Measurements from ENCODE around the gene AGPAT3. TPM values are rescaled to one million over a fixed set of nuclear protein-coding genes. Genes with fewer than 3 reads are reported as not detected.

The AGPAT3 gene
- total RNA-seq, 2 experiments from 2014 or later = 101 to 102 TPM

- no peak for DNase-seq
- ChIA-PET POLR2A (no interaction called here), CTCF (no interaction called here)
- Mint-ChIP-seq H3K36me3 (ENCODE audit: low read depth) (peaks cover 21% of the 10 kb centered on the region), H3K4me3 (no peak overlapping the region), H3K4me1 (no peaks in the 10 kb centered on the region), H3K27ac (no peak overlapping the region), H3K27me3 (no peaks in the 10 kb centered on the region), H3K9me3 (no peaks in the 10 kb centered on the region)
Measured at GRCh38 chr21:43965911-43966585, 101.0 kb downstream of the AGPAT3 start.

GRCh38 chr21:43966946-43967512 is 102.0 kb downstream of the AGPAT3 start:
- H3K4me1 Mint-ChIP-seq = no peaks in the 10 kb centered on the region
- H3K36me3 Mint-ChIP-seq (ENCODE audit: low read depth) = peaks cover 27% of the 10 kb centered on the region
- no peak overlapping the region for H3K4me3 Mint-ChIP-seq
- no peak overlapping the region for H3K27ac Mint-ChIP-seq
- no peaks in the 10 kb centered on the region for H3K9me3 Mint-ChIP-seq
- DNase-seq = no peak
- no peaks in the 10 kb centered on the region for H3K27me3 Mint-ChIP-seq
- ChIA-PET POLR2A (no interaction called here), CTCF (no interaction called here)

GRCh38 chr21:43967981-43968380 is 103.0 kb downstream of the AGPAT3 start:
- Mint-ChIP-seq H3K36me3 (ENCODE audit: low read depth) (peaks cover 25% of the 10 kb centered on the region), H3K4me3 (no peak overlapping the region), H3K9me3 (no peaks in the 10 kb centered on the region), H3K27ac (no peak overlapping the region), H3K4me1 (no peaks in the 10 kb centered on the region), H3K27me3 (no peaks in the 10 kb centered on the region)
- DNase-seq = no peak
- CTCF ChIA-PET = no interaction called here
- POLR2A ChIA-PET = no interaction called here

- no peaks in the 10 kb centered on the region for H3K27me3 Mint-ChIP-seq
- ChIA-PET POLR2A (no interaction called here), CTCF (no interaction called here)
- H3K4me3 Mint-ChIP-seq = no peak overlapping the region
- DNase-seq = no peak
- no peaks in the 10 kb centered on the region for H3K9me3 Mint-ChIP-seq
- peaks cover 24% of the 10 kb centered on the region for H3K36me3 Mint-ChIP-seq (ENCODE audit: low read depth)
- H3K4me1 Mint-ChIP-seq = no peaks in the 10 kb centered on the region
- no peak overlapping the region for H3K27ac Mint-ChIP-seq
Measured at GRCh38 chr21:43968410-43969114, 103.5 kb downstream of the AGPAT3 start.

GRCh38 chr21:43969115-43969444 is 104.1 kb downstream of the AGPAT3 start:
- Mint-ChIP-seq H3K9me3 (no peaks in the 10 kb centered on the region), H3K4me1 (no peaks in the 10 kb centered on the region), H3K4me3 (no peak overlapping the region), H3K27ac (no peak overlapping the region), H3K36me3 (ENCODE audit: low read depth) (peaks cover 27% of the 10 kb centered on the region), H3K27me3 (no peaks in the 10 kb centered on the region)
- ChIA-PET CTCF (no interaction called here), POLR2A (no interaction called here)
- no peak for DNase-seq

GRCh38 chr21:43970551-43970950 is 105.5 kb downstream of the AGPAT3 start:
- H3K27me3 Mint-ChIP-seq = no peaks in the 10 kb centered on the region
- ChIA-PET POLR2A (no interaction called here), CTCF (no interaction called here)
- peaks cover 37% of the 10 kb centered on the region for H3K36me3 Mint-ChIP-seq (ENCODE audit: low read depth)
- H3K4me1 Mint-ChIP-seq = peaks cover 12% of the 10 kb centered on the region
- H3K27ac Mint-ChIP-seq = no peak overlapping the region
- H3K4me3 Mint-ChIP-seq = no peak overlapping the region
- no peaks in the 10 kb centered on the region for H3K9me3 Mint-ChIP-seq
- DNase-seq = no peak

- Mint-ChIP-seq H3K4me1 (peaks cover 13% of the 10 kb centered on the region), H3K36me3 (ENCODE audit: low read depth) (peaks cover 37% of the 10 kb centered on the region), H3K27me3 (no peaks in the 10 kb centered on the region), H3K27ac (no peak overlapping the region), H3K4me3 (no peak overlapping the region), H3K9me3 (no peaks in the 10 kb centered on the region)
- ChIA-PET POLR2A (no interaction called here), CTCF (no interaction called here)
- DNase-seq = no peak
Measured at GRCh38 chr21:43971201-43971991, 106.4 kb downstream of the AGPAT3 start.

GRCh38 chr21:43971992-43972255 is 106.9 kb downstream of the AGPAT3 start:
- no peak overlapping the region for H3K27ac Mint-ChIP-seq
- no peak for DNase-seq
- ChIA-PET CTCF (no interaction called here), POLR2A (no interaction called here)
- H3K4me3 Mint-ChIP-seq = no peak overlapping the region
- no peaks in the 10 kb centered on the region for H3K9me3 Mint-ChIP-seq
- no peaks in the 10 kb centered on the region for H3K27me3 Mint-ChIP-seq
- peaks cover 37% of the 10 kb centered on the region for H3K36me3 Mint-ChIP-seq (ENCODE audit: low read depth)
- H3K4me1 Mint-ChIP-seq = peaks cover 13% of the 10 kb centered on the region

- Mint-ChIP-seq H3K4me3 (no peak overlapping the region), H3K36me3 (ENCODE audit: low read depth) (peaks cover 37% of the 10 kb centered on the region)
- CTCF ChIA-PET = interaction anchor here (0.5 to 1.2 kb wide), 2 partner anchors 14 to 35 kb away, joined by 3 to 5 read pairs; no protein-coding TSS in a partner anchor
Measured at GRCh38 chr21:43972850-43973633, 108.0 kb downstream of the AGPAT3 start.

GRCh38 chr21:43973634-43973955 is 108.6 kb downstream of the AGPAT3 start:
- Mint-ChIP-seq H3K4me1 (peaks cover 16% of the 10 kb centered on the region), H3K9me3 (no peaks in the 10 kb centered on the region), H3K27me3 (no peaks in the 10 kb centered on the region), H3K36me3 (ENCODE audit: low read depth) (peaks cover 37% of the 10 kb centered on the region), H3K4me3 (no peak overlapping the region), H3K27ac (no peak overlapping the region)
- POLR2A ChIA-PET = no interaction called here
- CTCF ChIA-PET = interaction anchor here (0.5 kb wide), 1 partner anchor 14 kb away, joined by 3 read pairs; no protein-coding TSS in a partner anchor
- DNase-seq = no peak

More at GRCh38 chr21:43972850-43973633, 108.0 kb downstream of the AGPAT3 start:
- Mint-ChIP-seq H3K27me3 (no peaks in the 10 kb centered on the region), H3K27ac (no peak overlapping the region), H3K4me1 (peaks cover 16% of the 10 kb centered on the region), H3K9me3 (no peaks in the 10 kb centered on the region)
- POLR2A ChIA-PET = no interaction called here
- no peak for DNase-seq

- H3K27ac Mint-ChIP-seq = peak overlapping the region; percentile 47
- ChIA-PET POLR2A (interaction anchor here (0.7 to 0.8 kb wide), 2 partner anchors 49 to 310 kb away, joined by 3 read pairs; no protein-coding TSS in a partner anchor), CTCF (interaction anchor here (0.7 to 2.4 kb wide), 11 partner anchors 10 to 246 kb away, joined by 3 to 13 read pairs (median 4); no protein-coding TSS in a partner anchor)
- H3K9me3 Mint-ChIP-seq = no peaks in the 10 kb centered on the region
- H3K4me3 Mint-ChIP-seq = no peak overlapping the region
- no peaks in the 10 kb centered on the region for H3K27me3 Mint-ChIP-seq
- peaks cover 16% of the 10 kb centered on the region for H3K4me1 Mint-ChIP-seq
- peaks cover 35% of the 10 kb centered on the region for H3K36me3 Mint-ChIP-seq (ENCODE audit: low read depth)
- no peak for DNase-seq
Measured at GRCh38 chr21:43974791-43975468, 109.9 kb downstream of the AGPAT3 start.

- Mint-ChIP-seq H3K27ac (no peak overlapping the region), H3K36me3 (ENCODE audit: low read depth) (peaks cover 35% of the 10 kb centered on the region), H3K9me3 (no peaks in the 10 kb centered on the region), H3K4me3 (no peak overlapping the region), H3K27me3 (no peaks in the 10 kb centered on the region), H3K4me1 (peaks cover 16% of the 10 kb centered on the region)
- DNase-seq = peak; percentile 84
- ChIA-PET POLR2A (interaction anchor here (0.7 to 0.8 kb wide), 2 partner anchors 49 to 311 kb away, joined by 3 read pairs; no protein-coding TSS in a partner anchor), CTCF (interaction anchor here (0.7 to 2.4 kb wide), 12 partner anchors 10 to 247 kb away, joined by 3 to 13 read pairs (median 4); no protein-coding TSS in a partner anchor)
Measured at GRCh38 chr21:43975469-43976098, 110.6 kb downstream of the AGPAT3 start.
